ENCODE data around the gene HS6ST3. TPM values are rescaled to one million over a fixed set of nuclear protein-coding genes. Genes with fewer than 3 reads are reported as not detected.

Gene HS6ST3
- total and polyA plus RNA-seq, 9 of the 15 experiments (the other 6 are each of a cell fraction or from before 2014, with no cell fraction given) = not detected

DNA sequence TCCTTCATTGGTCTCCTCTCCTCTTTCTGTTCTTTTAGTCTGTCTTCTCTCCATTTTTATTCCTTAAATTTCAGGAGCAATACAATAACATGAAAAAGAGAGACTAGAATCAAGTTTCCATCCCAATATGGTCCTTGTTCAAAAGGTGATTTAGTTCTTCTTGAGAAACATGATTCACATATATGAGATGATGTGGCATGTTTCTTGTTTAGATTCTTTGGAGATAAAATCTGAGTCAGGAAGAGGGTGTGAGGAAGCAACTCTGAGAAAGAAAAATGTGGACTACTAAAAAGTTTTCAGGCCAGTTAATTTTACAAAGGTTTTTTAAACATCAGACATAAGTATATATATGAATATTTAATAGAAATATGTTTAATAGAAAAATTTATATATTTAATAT is 673.0 kb downstream of the HS6ST3 start:
- Histone ChIP-seq H3K4me2 (ENCODE audit: insufficient read depth, low read length) (no peak overlapping the region), H2AFZ (ENCODE audit: low read depth, low read length) (no peak overlapping the region), H4K20me1 (replicated peaks; ENCODE audit: control insufficient read depth, insufficient read depth, low read length) (no peaks in the 10 kb centered on the region), H3K4me3 (no peak overlapping the region), H3K79me2 (ENCODE audit: control insufficient read depth, insufficient read depth, low read length) (no peaks in the 10 kb centered on the region), H3K27me3 (ENCODE audit: control insufficient read depth in 2 of 2, insufficient read depth in 2 of 2, low read length in 2 of 2) (no peaks in the 10 kb centered on the region), H3K27ac (ENCODE audit: extremely low read depth, low read depth, low read length) (no peak overlapping the region), H3K36me3 (ENCODE audit: control insufficient read depth, insufficient read depth, low read length) (no peaks in the 10 kb centered on the region), H3K9me3 (replicated peaks; ENCODE audit: control insufficient read depth, insufficient read depth, low read depth, low read length) (no peaks in the 10 kb centered on the region), H3K4me1 (replicated peaks in 1 of 2; ENCODE audit: control insufficient read depth in 2 of 2, insufficient read depth in 2 of 2, low read length in 2 of 2) (no peaks in the 10 kb centered on the region), H3K9me1 (ENCODE audit: control insufficient read depth, insufficient read depth, low read length) (no peaks in the 10 kb centered on the region), H3K9ac (ENCODE audit: insufficient read depth in 1 of 2, low read depth in 2 of 2, low read length in 2 of 2) (no peak overlapping the region)
- in situ Hi-C loops (cut with MboI) = no loop called here
- BruUV-seq (replicated peaks) = no TSS peak
- ATAC-seq (no peak), DNase-seq (ENCODE audit: extremely low read depth in 1 of 4, low spot score in 3 of 4) (no peak), FAIRE-seq (no peak)
- intact Hi-C loops (cut with micrococcal nuclease) = no loop called here
- TF ChIP-seq, protein P1, sequence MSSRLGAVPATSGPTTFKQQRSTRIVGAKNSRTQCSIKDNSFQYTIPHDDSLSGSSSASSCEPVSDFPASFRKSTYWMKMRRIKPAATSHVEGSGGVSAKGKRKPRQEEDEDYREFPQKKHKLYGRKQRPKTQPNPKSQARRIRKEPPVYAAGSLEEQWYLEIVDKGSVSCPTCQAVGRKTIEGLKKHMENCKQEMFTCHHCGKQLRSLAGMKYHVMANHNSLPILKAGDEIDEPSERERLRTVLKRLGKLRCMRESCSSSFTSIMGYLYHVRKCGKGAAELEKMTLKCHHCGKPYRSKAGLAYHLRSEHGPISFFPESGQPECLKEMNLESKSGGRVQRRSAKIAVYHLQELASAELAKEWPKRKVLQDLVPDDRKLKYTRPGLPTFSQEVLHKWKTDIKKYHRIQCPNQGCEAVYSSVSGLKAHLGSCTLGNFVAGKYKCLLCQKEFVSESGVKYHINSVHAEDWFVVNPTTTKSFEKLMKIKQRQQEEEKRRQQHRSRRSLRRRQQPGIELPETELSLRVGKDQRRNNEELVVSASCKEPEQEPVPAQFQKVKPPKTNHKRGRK (tag; IDR thresholded peaks at IDR 0.05) = no peak
- no peak for TF ChIP-seq ZSCAN32 (CRISPR knock-in tag; IDR thresholded peaks at IDR 0.05)
- TF ChIP-seq ZNF79 (CRISPR knock-in tag; IDR thresholded peaks at IDR 0.05; ENCODE audit: low read depth) = no peak
- no peak for TF ChIP-seq ZNF395 (CRISPR knock-in tag; IDR thresholded peaks at IDR 0.05)
- TF ChIP-seq NFE2L1 (tag; IDR thresholded peaks at IDR 0.05; ENCODE audit: borderline replicate concordance, low read depth) = no peak
- TF ChIP-seq, protein P2, sequence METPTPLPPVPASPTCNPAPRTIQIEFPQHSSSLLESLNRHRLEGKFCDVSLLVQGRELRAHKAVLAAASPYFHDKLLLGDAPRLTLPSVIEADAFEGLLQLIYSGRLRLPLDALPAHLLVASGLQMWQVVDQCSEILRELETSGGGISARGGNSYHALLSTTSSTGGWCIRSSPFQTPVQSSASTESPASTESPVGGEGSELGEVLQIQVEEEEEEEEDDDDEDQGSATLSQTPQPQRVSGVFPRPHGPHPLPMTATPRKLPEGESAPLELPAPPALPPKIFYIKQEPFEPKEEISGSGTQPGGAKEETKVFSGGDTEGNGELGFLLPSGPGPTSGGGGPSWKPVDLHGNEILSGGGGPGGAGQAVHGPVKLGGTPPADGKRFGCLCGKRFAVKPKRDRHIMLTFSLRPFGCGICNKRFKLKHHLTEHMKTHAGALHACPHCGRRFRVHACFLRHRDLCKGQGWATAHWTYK (CRISPR knock-in tag; IDR thresholded peaks at IDR 0.05) = no peak
- POLR2A ChIA-PET = no interaction called here
- CTCF ChIA-PET (ENCODE audit: low intra/inter-chr PET ratio) = no interaction called here
